B cell (primary cell): ENCODE results near the gene SLC30A7.

Source experiments
- CTCF ChIP-seq: fragments of 200-600 bp; IDR thresholded peaks from one replicate; pipeline ENCODE4 v1.8.0; 2022; ENCODE audit warnings: antibody characterized with exemption, mild to moderate bottlenecking
- EZH2 ChIP-seq: IDR thresholded peaks from 2 replicates; pipeline ENCODE4 v1.6.1; 2012; ENCODE audit warnings: borderline replicate concordance, low read depth, mild to moderate bottlenecking, moderate library complexity, low read length; ENCODE audit not compliant: insufficient read depth, poor library complexity, severe bottlenecking

GRCh38 chr1:100902365-100902764, 6.5 kb downstream of the SLC30A7 start:
- no peak for TF ChIP-seq CTCF
- TF ChIP-seq EZH2, result no peak
